Measurements from ENCODE around the gene ACAA2. TPM values are rescaled to one million over a fixed set of nuclear protein-coding genes. Genes with fewer than 3 reads are reported as not detected.

Gene ACAA2
- total and polyA plus RNA-seq, 4 donors, result 55.6 to 1,315 (median 646) TPM

DNA sequence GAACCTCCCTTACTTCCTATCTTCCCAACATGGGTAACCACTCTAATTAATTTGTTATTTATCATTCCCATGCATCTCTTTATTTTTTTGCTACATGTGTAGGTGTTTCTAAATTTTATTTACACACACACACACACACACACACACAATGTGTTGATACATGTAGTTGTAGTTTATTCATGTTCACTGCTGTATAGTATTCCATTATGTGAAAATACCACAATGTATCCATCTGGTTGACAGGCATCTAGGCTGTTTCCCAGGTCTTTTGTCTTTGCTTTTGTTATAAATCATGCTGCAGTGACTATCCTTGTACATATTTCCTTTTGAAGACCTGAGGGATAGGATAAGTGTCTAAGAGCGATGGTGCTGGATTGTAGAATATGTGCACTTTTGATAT is 59.7 kb downstream of the ACAA2 start (continued):
- no peak for TF ChIP-seq FOXA2 (IDR thresholded peaks at IDR 0.05)

DNA sequence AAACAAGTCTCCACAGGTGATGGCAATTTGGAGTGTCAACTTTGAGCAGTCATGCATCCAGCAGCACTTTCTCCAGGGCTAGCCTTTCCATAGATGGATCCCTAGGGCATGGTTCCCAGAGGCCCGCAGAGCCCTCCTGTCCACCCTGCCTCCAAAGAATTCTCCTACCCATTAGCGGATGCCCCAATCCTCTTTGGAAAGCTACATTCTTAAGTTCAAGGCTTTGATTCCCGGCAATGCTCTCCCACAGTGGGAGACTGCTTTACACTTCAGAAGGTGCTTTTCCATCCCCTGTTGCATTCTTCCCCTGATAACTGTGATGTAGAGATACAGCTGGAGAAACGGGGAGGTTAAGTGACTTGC is 61.3 kb downstream of the ACAA2 start:
- Histone ChIP-seq H3K27ac (ENCODE audit: low read depth in 1 of 2, low read length in 2 of 2) (no peak overlapping the region), H3K4me3 (ENCODE audit: low read depth in 1 of 3, low read length in 3 of 3) (no peak overlapping the region), H3K27me3 (ENCODE audit: control insufficient read depth in 4 of 4, insufficient read depth in 4 of 4, low read length in 3 of 4) (no peaks in the 10 kb centered on the region), H3K36me3 (ENCODE audit: control insufficient read depth in 4 of 4, insufficient read depth in 3 of 4, low read depth in 1 of 4, low read length in 3 of 4) (no peaks in the 10 kb centered on the region), H3K4me1 (ENCODE audit: control insufficient read depth in 4 of 4, insufficient read depth in 4 of 4, low read length in 3 of 4) (peaks cover 4 to 17% (median 12%) of the 10 kb centered on the region in 4 donors), H3K9me3 (ENCODE audit: control insufficient read depth in 4 of 4, low read length in 3 of 4) (no peaks in the 10 kb centered on the region), H3K9ac (ENCODE audit: low read depth in 1 of 2, low read length in 2 of 2) (no peak overlapping the region)
- no peak for TF ChIP-seq SP1 (IDR thresholded peaks at IDR 0.05)
- no peak for TF ChIP-seq NR2F2 (IDR thresholded peaks at IDR 0.05)
- TF ChIP-seq FOXA1 (IDR thresholded peaks at IDR 0.05), result no peak
- TF ChIP-seq, protein P1, sequence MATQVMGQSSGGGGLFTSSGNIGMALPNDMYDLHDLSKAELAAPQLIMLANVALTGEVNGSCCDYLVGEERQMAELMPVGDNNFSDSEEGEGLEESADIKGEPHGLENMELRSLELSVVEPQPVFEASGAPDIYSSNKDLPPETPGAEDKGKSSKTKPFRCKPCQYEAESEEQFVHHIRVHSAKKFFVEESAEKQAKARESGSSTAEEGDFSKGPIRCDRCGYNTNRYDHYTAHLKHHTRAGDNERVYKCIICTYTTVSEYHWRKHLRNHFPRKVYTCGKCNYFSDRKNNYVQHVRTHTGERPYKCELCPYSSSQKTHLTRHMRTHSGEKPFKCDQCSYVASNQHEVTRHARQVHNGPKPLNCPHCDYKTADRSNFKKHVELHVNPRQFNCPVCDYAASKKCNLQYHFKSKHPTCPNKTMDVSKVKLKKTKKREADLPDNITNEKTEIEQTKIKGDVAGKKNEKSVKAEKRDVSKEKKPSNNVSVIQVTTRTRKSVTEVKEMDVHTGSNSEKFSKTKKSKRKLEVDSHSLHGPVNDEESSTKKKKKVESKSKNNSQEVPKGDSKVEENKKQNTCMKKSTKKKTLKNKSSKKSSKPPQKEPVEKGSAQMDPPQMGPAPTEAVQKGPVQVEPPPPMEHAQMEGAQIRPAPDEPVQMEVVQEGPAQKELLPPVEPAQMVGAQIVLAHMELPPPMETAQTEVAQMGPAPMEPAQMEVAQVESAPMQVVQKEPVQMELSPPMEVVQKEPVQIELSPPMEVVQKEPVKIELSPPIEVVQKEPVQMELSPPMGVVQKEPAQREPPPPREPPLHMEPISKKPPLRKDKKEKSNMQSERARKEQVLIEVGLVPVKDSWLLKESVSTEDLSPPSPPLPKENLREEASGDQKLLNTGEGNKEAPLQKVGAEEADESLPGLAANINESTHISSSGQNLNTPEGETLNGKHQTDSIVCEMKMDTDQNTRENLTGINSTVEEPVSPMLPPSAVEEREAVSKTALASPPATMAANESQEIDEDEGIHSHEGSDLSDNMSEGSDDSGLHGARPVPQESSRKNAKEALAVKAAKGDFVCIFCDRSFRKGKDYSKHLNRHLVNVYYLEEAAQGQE (IDR thresholded peaks at IDR 0.05), result no peak
- no peak for TF ChIP-seq GABPA (IDR thresholded peaks at IDR 0.05 in 1 of 2, conservative IDR thresholded peaks at IDR 0.05 in 1 of 2)
- TF ChIP-seq JUND (IDR thresholded peaks at IDR 0.05), result no peak
- TF ChIP-seq YY1 (IDR thresholded peaks at IDR 0.05), result no peak
- TF ChIP-seq HNF4G (IDR thresholded peaks at IDR 0.05), result no peak
- no peak for TF ChIP-seq HNF4A (conservative IDR thresholded peaks at IDR 0.05)
- TF ChIP-seq, protein P2, sequence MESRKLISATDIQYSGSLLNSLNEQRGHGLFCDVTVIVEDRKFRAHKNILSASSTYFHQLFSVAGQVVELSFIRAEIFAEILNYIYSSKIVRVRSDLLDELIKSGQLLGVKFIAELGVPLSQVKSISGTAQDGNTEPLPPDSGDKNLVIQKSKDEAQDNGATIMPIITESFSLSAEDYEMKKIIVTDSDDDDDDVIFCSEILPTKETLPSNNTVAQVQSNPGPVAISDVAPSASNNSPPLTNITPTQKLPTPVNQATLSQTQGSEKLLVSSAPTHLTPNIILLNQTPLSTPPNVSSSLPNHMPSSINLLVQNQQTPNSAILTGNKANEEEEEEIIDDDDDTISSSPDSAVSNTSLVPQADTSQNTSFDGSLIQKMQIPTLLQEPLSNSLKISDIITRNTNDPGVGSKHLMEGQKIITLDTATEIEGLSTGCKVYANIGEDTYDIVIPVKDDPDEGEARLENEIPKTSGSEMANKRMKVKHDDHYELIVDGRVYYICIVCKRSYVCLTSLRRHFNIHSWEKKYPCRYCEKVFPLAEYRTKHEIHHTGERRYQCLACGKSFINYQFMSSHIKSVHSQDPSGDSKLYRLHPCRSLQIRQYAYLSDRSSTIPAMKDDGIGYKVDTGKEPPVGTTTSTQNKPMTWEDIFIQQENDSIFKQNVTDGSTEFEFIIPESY (IDR thresholded peaks at IDR 0.05), result no peak
- TF ChIP-seq FOXA2 (IDR thresholded peaks at IDR 0.05), result no peak
- no peak for TF ChIP-seq RXRA (IDR thresholded peaks at IDR 0.05)
- no peak for TF ChIP-seq RAD21 (IDR thresholded peaks at IDR 0.05)
- TF ChIP-seq, protein P3, sequence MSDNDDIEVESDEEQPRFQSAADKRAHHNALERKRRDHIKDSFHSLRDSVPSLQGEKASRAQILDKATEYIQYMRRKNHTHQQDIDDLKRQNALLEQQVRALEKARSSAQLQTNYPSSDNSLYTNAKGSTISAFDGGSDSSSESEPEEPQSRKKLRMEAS (IDR thresholded peaks at IDR 0.05), result no peak
- no peak for TF ChIP-seq EGR1 (IDR thresholded peaks at IDR 0.05; ENCODE audit: low read depth in 2 of 2)
- TF ChIP-seq, protein P4, sequence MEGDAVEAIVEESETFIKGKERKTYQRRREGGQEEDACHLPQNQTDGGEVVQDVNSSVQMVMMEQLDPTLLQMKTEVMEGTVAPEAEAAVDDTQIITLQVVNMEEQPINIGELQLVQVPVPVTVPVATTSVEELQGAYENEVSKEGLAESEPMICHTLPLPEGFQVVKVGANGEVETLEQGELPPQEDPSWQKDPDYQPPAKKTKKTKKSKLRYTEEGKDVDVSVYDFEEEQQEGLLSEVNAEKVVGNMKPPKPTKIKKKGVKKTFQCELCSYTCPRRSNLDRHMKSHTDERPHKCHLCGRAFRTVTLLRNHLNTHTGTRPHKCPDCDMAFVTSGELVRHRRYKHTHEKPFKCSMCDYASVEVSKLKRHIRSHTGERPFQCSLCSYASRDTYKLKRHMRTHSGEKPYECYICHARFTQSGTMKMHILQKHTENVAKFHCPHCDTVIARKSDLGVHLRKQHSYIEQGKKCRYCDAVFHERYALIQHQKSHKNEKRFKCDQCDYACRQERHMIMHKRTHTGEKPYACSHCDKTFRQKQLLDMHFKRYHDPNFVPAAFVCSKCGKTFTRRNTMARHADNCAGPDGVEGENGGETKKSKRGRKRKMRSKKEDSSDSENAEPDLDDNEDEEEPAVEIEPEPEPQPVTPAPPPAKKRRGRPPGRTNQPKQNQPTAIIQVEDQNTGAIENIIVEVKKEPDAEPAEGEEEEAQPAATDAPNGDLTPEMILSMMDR (IDR thresholded peaks at IDR 0.05; ENCODE audit: low read depth, low read length, missing input control), result no peak
- TF ChIP-seq TAF1 (conservative IDR thresholded peaks at IDR 0.05), result no peak
- TF ChIP-seq, protein P5, sequence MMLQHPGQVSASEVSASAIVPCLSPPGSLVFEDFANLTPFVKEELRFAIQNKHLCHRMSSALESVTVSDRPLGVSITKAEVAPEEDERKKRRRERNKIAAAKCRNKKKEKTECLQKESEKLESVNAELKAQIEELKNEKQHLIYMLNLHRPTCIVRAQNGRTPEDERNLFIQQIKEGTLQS (IDR thresholded peaks at IDR 0.05), result no peak
- 70% methylated on average over 4 of the region's 4 CpGs for WGBS
- no peak for DNase-seq (ENCODE audit: low spot score)
